ENCODE measurements around the gene TNFRSF25. TPM values are rescaled to one million over a fixed set of nuclear protein-coding genes. Genes with fewer than 3 reads are reported as not detected.

The TNFRSF25 gene
- total RNA-seq, 1 donor from 2014 or later = 8.2 TPM

GRCh38 chr1:6467744-6468688 lies 2.0 kb upstream of the TNFRSF25 start:
- no peak overlapping the region for H3K4me3 ChIP-seq
- peaks cover 5% of the 10 kb centered on the region for H3K27me3 ChIP-seq (ENCODE audit: low read depth)
- TF ChIP-seq CTCF (IDR thresholded peaks at IDR 0.05) = no peak
- intact Hi-C loops (cut with DNase I) = no loop called here
- H3K4me1 ChIP-seq = no peaks in the 10 kb centered on the region
- DNase-seq (no peak), ATAC-seq (no peak)
- H3K36me3 ChIP-seq = peaks cover 15% of the 10 kb centered on the region
- no peaks in the 10 kb centered on the region for H3K9me3 ChIP-seq
- no peak overlapping the region for H3K27ac ChIP-seq

- Histone ChIP-seq H3K27me3 (ENCODE audit: low read depth) (peaks cover 5% of the 10 kb centered on the region), H3K4me3 (no peak overlapping the region), H3K9me3 (no peaks in the 10 kb centered on the region), H3K36me3 (peaks cover 21% of the 10 kb centered on the region), H3K4me1 (no peaks in the 10 kb centered on the region), H3K27ac (no peak overlapping the region)
- no peak for ATAC-seq
- TF ChIP-seq CTCF (IDR thresholded peaks at IDR 0.05) = no peak
- no peak for DNase-seq
- intact Hi-C loops (cut with DNase I) = no loop called here
Observed at GRCh38 chr1:6467224-6467623, 1.3 kb upstream of the TNFRSF25 start.

GRCh38 chr1:6466751-6467150 lies 778 bp upstream of the TNFRSF25 start:
- Histone ChIP-seq H3K4me1 (no peaks in the 10 kb centered on the region), H3K27ac (no peak overlapping the region), H3K36me3 (peaks cover 24% of the 10 kb centered on the region), H3K4me3 (no peak overlapping the region), H3K9me3 (no peaks in the 10 kb centered on the region), H3K27me3 (ENCODE audit: low read depth) (peaks cover 7% of the 10 kb centered on the region)
- intact Hi-C loops (cut with DNase I) = no loop called here
- no peak for ATAC-seq
- DNase-seq = no peak
- TF ChIP-seq CTCF (IDR thresholded peaks at IDR 0.05) = no peak

- peak overlapping the region; percentile 31 for H3K27ac ChIP-seq
- no peak for DNase-seq
- no peaks in the 10 kb centered on the region for H3K9me3 ChIP-seq
- TF ChIP-seq CTCF (IDR thresholded peaks at IDR 0.05) = no peak
- H3K4me3 ChIP-seq = peak overlapping the region; percentile 41
- H3K36me3 ChIP-seq = peaks cover 22% of the 10 kb centered on the region
- intact Hi-C loops (cut with DNase I) = no loop called here
- ATAC-seq = no peak
- H3K4me1 ChIP-seq = no peaks in the 10 kb centered on the region
- peaks cover 17% of the 10 kb centered on the region for H3K27me3 ChIP-seq (ENCODE audit: low read depth)
Observed at GRCh38 chr1:6465461-6466005, 440 bp downstream of the TNFRSF25 start.

GRCh38 chr1:6464915-6465314 lies 1.1 kb downstream of the TNFRSF25 start:
- ATAC-seq = no peak

More at GRCh38 chr1:6464915-6465314, 1.1 kb downstream of the TNFRSF25 start:
- Histone ChIP-seq H3K36me3 (peaks cover 16% of the 10 kb centered on the region), H3K4me3 (no peak overlapping the region), H3K27ac (no peak overlapping the region), H3K9me3 (no peaks in the 10 kb centered on the region), H3K4me1 (no peaks in the 10 kb centered on the region), H3K27me3 (ENCODE audit: low read depth) (peaks cover 21% of the 10 kb centered on the region)
- no peak for TF ChIP-seq CTCF (IDR thresholded peaks at IDR 0.05)
- intact Hi-C loops (cut with DNase I) = no loop called here
- DNase-seq = no peak

Measured in lower lobe of right lung (tissue), 2 donors.